Loucy (cell line): ENCODE data around the gene CEP112.
"Not testable (repeated sequence)": the region's sequence is repeated elsewhere in the genome, so short reads cannot be mapped to it uniquely, and the experiment has no call there.

Experiments used
- H2AFZ ChIP-seq: fragments of 200-600 bp; sonication (generic); 2 replicates; pipeline ENCODE4 v1.6.0; 2016; ENCODE audit warnings: antibody characterized with exemption, mild to moderate bottlenecking, low read length, moderate library complexity
- H3F3A ChIP-seq: fragments of 200-600 bp; 2 replicates; pipeline ENCODE4 v1.6.0; 2016; ENCODE audit warnings: antibody characterized with exemption, low read depth, mild to moderate bottlenecking
- H3K27me3 ChIP-seq: fragments of 200-600 bp; sonication (generic); 2 replicates; pipeline ENCODE4 v1.6.1; 2014; ENCODE audit warnings: low read length, mild to moderate bottlenecking; ENCODE audit not compliant: insufficient read depth, poor library complexity, severe bottlenecking
- H3K36me3 ChIP-seq: fragments of 200-600 bp; sonication (generic); 2 replicates; pipeline ENCODE4 v1.6.1; 2016; ENCODE audit warnings: low read length; ENCODE audit not compliant: insufficient read depth
- H3K4me1 ChIP-seq: fragments of 200-600 bp; sonication (generic); 2 replicates; pipeline ENCODE4 v1.5.1; 2014; ENCODE audit warnings: low read length, mild to moderate bottlenecking; ENCODE audit not compliant: insufficient read depth, poor library complexity, severe bottlenecking
- H3K4me2 ChIP-seq: fragments of 200-600 bp; sonication (generic); 2 replicates; pipeline ENCODE4 v1.6.0; 2014; ENCODE audit warnings: antibody characterized with exemption, low read length, low read depth, mild to moderate bottlenecking; ENCODE audit not compliant: poor library complexity, severe bottlenecking
- H3K4me3 ChIP-seq: fragments of 200-600 bp; sonication (generic); 2 replicates; pipeline ENCODE4 v1.5.1; 2014; ENCODE audit warnings: low read length, mild to moderate bottlenecking, mixed read lengths; ENCODE audit not compliant: poor library complexity, severe bottlenecking
- H3K79me2 ChIP-seq: fragments of 200-600 bp; sonication (generic); 2 replicates; pipeline ENCODE4 v1.6.1; 2014; ENCODE audit warnings: low read length; ENCODE audit not compliant: insufficient read depth
- H3K9ac ChIP-seq: fragments of 200-600 bp; sonication (generic); 2 replicates; pipeline ENCODE4 v1.6.0; 2014; ENCODE audit warnings: mild to moderate bottlenecking, low read depth, low read length, moderate library complexity; ENCODE audit not compliant: poor library complexity, severe bottlenecking
- H3K9me2 ChIP-seq: fragments of 200-600 bp; sonication (generic); replicated peaks from 2 replicates; pipeline ENCODE4 v1.6.1; 2016; ENCODE audit warnings: low read depth, low read length, mixed read lengths
- H3K9me3 ChIP-seq: fragments of 200-600 bp; sonication (generic); 2 replicates; pipeline ENCODE4 v1.6.1; 2014; ENCODE audit warnings: mild to moderate bottlenecking, antibody characterized with exemption, low read length, low read depth; ENCODE audit not compliant: insufficient read depth
- H4K20me1 ChIP-seq: fragments of 200-600 bp; sonication (generic); 2 replicates; pipeline ENCODE4 v1.6.0; 2014; ENCODE audit warnings: antibody characterized with exemption, low read length, mild to moderate bottlenecking; ENCODE audit not compliant: insufficient read depth, poor library complexity, severe bottlenecking
- CTCF ChIP-seq: fragments of 200-600 bp; sonication (generic); conservative IDR thresholded peaks from 2 replicates; pipeline ENCODE4 v1.5.1; 2014; ENCODE audit warnings: mild to moderate bottlenecking, antibody characterized with exemption, low read length
- EZH2phosphoT487 ChIP-seq: fragments of 200-600 bp; IDR thresholded peaks from 2 replicates; pipeline ENCODE4 v1.6.1; 2018; ENCODE audit warnings: antibody characterized with exemption, mild to moderate bottlenecking, moderate library complexity, borderline replicate concordance

CEP112 gene

DNA sequence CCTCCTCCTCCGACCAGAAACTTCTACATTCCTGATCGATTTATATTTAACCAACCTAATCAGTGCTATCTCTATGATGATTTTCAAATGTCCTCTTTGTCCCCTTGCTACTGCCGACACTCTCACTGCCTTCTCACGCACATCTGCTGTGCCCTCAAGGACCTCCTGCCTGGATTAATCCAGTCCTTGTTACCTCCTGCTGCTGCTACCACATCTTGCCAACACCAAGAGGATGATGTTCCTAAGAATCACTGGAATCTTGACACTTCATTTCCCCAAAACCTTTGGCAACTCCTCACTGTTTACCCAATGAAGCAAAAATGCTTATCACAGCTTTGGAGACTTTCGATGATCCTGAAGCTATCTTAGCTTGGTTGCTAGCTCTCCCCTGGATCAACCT lies 343.2 kb downstream of the CEP112 start:
- H3K4me3 ChIP-seq: no peak overlapping the region
- TF ChIP-seq CTCF: no peak
- no peak for TF ChIP-seq EZH2phosphoT487

GRCh38 chr17:65841089-65841488 lies 350.8 kb downstream of the CEP112 start:
- Histone ChIP-seq H2AFZ (no peak overlapping the region), H3K9ac (no peak overlapping the region), H3K4me2 (no peak overlapping the region), H3K27me3 (no peaks in the 10 kb centered on the region), H3K9me2 (no peaks in the 10 kb centered on the region), H3F3A (no peaks in the 10 kb centered on the region), H3K9me3 (no peaks in the 10 kb centered on the region), H3K4me3 (no peak overlapping the region), H4K20me1 (no peaks in the 10 kb centered on the region), H3K36me3 (no peaks in the 10 kb centered on the region), H3K79me2 (no peaks in the 10 kb centered on the region), H3K4me1 (no peaks in the 10 kb centered on the region)
- TF ChIP-seq EZH2phosphoT487: no peak

More for the DNA sequence above, 343.2 kb downstream of the CEP112 start:
- no peaks in the 10 kb centered on the region for H3K36me3 ChIP-seq
- H3K9me3 ChIP-seq: no peaks in the 10 kb centered on the region
- H3K27me3 ChIP-seq: no peaks in the 10 kb centered on the region
- H3F3A ChIP-seq: no peaks in the 10 kb centered on the region
- no peaks in the 10 kb centered on the region for H4K20me1 ChIP-seq
- no peaks in the 10 kb centered on the region for H3K79me2 ChIP-seq
- no peak overlapping the region for H3K4me2 ChIP-seq
- no peaks in the 10 kb centered on the region for H3K4me1 ChIP-seq
- H2AFZ ChIP-seq: no peak overlapping the region
- H3K9me2 ChIP-seq: no peaks in the 10 kb centered on the region
- H3K9ac ChIP-seq: no peak overlapping the region

- H3K4me3 ChIP-seq, H3K4me1 ChIP-seq, H3K79me2 ChIP-seq: not testable (repeated sequence)
Measured at GRCh38 chr17:65837232-65837631, 354.7 kb downstream of the CEP112 start.

DNA sequence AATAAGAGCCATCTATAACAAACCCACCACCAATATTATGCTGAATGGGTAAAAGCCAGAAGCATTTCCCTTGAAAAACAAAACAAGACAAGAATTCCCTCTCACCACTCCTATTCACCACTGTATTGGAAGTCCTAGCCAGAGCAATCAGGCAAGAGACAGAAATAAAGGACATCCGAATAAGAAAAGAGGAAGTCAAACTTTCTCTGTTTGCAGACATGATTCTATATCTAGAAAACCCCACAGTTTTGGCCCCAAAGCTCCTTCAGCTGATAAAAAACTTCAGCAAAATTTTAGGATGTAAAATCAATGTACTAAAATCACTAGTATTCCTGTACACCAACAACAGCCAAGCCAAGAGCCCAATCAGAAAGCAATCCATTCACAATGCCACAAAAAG lies 358.7 kb downstream of the CEP112 start:
- no peaks in the 10 kb centered on the region for H3K4me1 ChIP-seq
- H4K20me1 ChIP-seq: no peaks in the 10 kb centered on the region
- H3K4me3 ChIP-seq: no peak overlapping the region
- H3K36me3 ChIP-seq: no peaks in the 10 kb centered on the region
- no peak overlapping the region for H2AFZ ChIP-seq
- H3K9ac ChIP-seq: no peak overlapping the region
- no peaks in the 10 kb centered on the region for H3K9me3 ChIP-seq
- no peaks in the 10 kb centered on the region for H3K9me2 ChIP-seq
- no peak overlapping the region for H3K4me2 ChIP-seq
- H3F3A ChIP-seq: no peaks in the 10 kb centered on the region
- no peak for TF ChIP-seq EZH2phosphoT487
- TF ChIP-seq CTCF: no peak
- H3K27me3 ChIP-seq: no peaks in the 10 kb centered on the region
- no peaks in the 10 kb centered on the region for H3K79me2 ChIP-seq

More at GRCh38 chr17:65837232-65837631, 354.7 kb downstream of the CEP112 start:
- not testable (repeated sequence) for H3K9me3 ChIP-seq, H3K4me2 ChIP-seq, H3K9ac ChIP-seq, H4K20me1 ChIP-seq, H2AFZ ChIP-seq, H3K9me2 ChIP-seq, H3K36me3 ChIP-seq, H3K27me3 ChIP-seq, H3F3A ChIP-seq
